ENCODE measurements around the gene TBC1D9B.

Gene TBC1D9B

DNA sequence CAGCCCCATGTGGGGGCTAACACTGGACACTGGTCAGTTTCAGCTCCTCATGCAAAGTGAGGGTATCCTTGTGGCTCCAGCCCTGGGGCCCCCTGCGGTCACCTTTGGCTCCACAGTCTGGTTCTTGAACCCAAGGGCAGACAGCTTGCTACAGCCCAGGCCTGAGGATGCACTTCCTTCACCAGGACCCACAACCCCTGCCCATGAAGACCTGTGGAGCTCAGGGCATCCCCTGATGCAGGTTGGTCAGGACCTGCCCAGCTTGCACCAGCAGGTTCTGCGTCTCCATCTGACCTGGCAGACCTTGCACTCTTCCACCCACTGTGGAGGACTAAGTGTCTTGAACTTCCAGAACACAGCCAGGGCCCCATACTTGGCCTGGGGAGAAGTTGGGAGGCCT, 45.4 kb downstream of the TBC1D9B start:
- peaks cover 12% of the 10 kb centered on the region for H3K4me1 ChIP-seq (ENCODE audit: control insufficient read depth, insufficient read depth, low read length, unreplicated experiment)
- H3K27ac ChIP-seq (ENCODE audit: low read depth, low read length) = no peak overlapping the region
- peaks cover 8% of the 10 kb centered on the region for H3K79me2 ChIP-seq (ENCODE audit: control insufficient read depth, insufficient read depth, low read length, unreplicated experiment)
- H3K36me3 ChIP-seq (ENCODE audit: insufficient read depth, low read length) = peaks cover 24% of the 10 kb centered on the region; the same call in 1 of the 2 replicates
- no peaks in the 10 kb centered on the region for H3K27me3 ChIP-seq (ENCODE audit: insufficient read depth, low read length)
- no peak overlapping the region for H3K4me3 ChIP-seq (ENCODE audit: low read depth, low read length)
- H2AFZ ChIP-seq (ENCODE audit: low read length, unreplicated experiment) = no peak overlapping the region

DNA sequence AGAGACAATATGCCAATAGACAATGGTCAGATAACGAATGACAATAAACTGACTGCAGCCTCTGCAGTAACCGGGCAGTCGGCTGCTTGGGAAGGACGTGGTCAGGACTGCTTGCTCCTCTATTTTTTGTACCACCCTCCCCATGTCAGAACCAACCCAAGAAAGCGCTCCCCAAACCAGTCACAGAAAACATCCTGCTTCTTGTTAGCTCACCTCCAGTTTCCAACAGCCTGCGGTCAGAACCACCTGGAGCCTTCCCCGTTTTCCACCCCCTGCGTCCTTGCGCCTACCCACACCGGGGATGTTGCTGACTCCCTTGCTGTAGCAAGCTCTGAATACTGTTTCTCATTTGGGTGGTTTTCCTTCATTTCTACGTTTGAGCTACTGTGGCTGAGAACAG, 47.4 kb downstream of the TBC1D9B start:
- no peak overlapping the region for H3K27ac ChIP-seq (ENCODE audit: low read depth, low read length)
- H3K4me1 ChIP-seq (ENCODE audit: control insufficient read depth, insufficient read depth, low read length, unreplicated experiment) = peaks cover 12% of the 10 kb centered on the region
- H2AFZ ChIP-seq (ENCODE audit: low read length, unreplicated experiment) = no peak overlapping the region
- no peaks in the 10 kb centered on the region for H3K27me3 ChIP-seq (ENCODE audit: insufficient read depth, low read length)
- H3K4me3 ChIP-seq (ENCODE audit: low read depth, low read length) = no peak overlapping the region; the same call in 1 of the 2 replicates
- peaks cover 10% of the 10 kb centered on the region for H3K79me2 ChIP-seq (ENCODE audit: control insufficient read depth, insufficient read depth, low read length, unreplicated experiment)
- peaks cover 23% of the 10 kb centered on the region; the same call in 1 of the 2 replicates for H3K36me3 ChIP-seq (ENCODE audit: insufficient read depth, low read length)

DNA sequence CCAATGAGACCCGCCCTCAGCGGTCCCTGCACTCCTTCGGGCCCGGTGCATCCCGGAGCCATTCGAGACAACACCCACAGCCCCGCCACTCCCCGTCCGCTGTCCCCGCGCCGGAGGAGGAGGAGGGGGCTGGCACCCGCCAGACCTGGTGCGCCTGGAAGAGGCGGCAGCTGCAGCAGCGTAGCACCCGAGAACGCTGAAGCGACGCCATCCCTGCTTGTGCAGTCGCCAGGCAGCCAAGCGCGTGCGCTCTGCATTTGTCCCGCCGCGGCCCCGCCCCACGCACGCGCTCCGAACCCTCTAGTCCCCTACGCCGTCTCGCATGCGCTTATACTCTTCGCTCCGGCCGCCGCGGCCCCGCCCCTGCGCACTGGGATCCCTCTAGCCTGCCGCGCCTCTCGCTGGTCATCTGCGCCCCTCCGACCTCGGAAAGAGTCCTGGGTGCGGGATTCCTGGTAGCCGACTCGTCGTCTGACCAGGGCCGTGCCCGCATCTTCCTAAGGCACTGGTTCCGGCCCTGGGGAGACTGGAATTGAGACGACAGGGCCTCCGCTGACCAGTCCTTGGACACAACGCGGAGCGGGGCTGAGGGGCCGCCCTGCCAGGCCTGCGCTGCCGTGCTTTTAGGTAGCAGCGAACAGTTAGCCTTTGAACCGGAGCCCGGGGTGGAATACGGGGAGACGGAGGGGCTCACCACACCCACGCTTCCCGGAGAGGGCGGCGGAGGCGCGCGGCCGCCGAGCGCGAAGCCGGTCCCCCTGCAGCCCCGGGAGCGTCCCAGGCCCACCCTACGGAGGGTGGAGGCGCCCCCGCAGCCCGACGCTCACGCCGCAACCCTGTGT, 48.9 kb downstream of the TBC1D9B start, which contains the start of gene MRNIP:
Gene MRNIP, minus strand, starts transcription at position 232 of the 842 bp plus-strand sequence. Its CDS starts 21 bp downstream, at position 211.
- Histone ChIP-seq H3K4me3 (ENCODE audit: low read depth, low read length) (peak within 1 kb of the TSS; percentile 98), H3K27me3 (ENCODE audit: insufficient read depth, low read length) (no peaks in the 10 kb centered on the region), H2AFZ (ENCODE audit: low read length, unreplicated experiment) (peak within 1 kb of the TSS; percentile 99), H3K4me1 (ENCODE audit: control insufficient read depth, insufficient read depth, low read length, unreplicated experiment) (peaks cover 12% of the 10 kb centered on the region), H3K36me3 (ENCODE audit: insufficient read depth, low read length) (peaks cover 19% of the 10 kb centered on the region; the same call in 1 of the 2 replicates), H3K79me2 (ENCODE audit: control insufficient read depth, insufficient read depth, low read length, unreplicated experiment) (peaks cover 14% of the 10 kb centered on the region), H3K27ac (ENCODE audit: low read depth, low read length) (peak within 1 kb of the TSS; percentile 17; the same call in 1 of the 2 replicates)

DNA sequence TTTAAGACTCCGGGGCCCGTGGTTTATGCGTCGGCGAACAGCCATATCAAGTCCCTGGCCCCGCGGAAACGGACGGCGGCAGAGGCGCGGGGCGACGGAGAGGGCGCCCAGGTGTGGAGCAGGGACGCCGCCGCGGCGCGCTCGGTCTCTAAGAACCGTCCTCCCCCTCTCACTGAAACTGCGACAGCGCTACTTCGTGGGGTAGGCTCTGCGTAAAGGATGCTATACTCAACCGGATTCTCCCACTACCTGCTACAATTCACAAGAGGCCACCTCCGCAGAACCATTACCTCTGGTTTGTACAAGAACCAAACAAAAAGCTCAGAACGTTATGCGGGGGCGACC, 49.5 kb downstream of the TBC1D9B start:
- Histone ChIP-seq H3K4me3 (ENCODE audit: low read depth, low read length) (peak overlapping the region; percentile 98), H3K27ac (ENCODE audit: low read depth, low read length) (no peak overlapping the region), H2AFZ (ENCODE audit: low read length, unreplicated experiment) (peak overlapping the region; percentile 99), H3K27me3 (ENCODE audit: insufficient read depth, low read length) (no peaks in the 10 kb centered on the region), H3K36me3 (ENCODE audit: insufficient read depth, low read length) (peaks cover 14% of the 10 kb centered on the region; the same call in 1 of the 2 replicates), H3K79me2 (ENCODE audit: control insufficient read depth, insufficient read depth, low read length, unreplicated experiment) (peaks cover 14% of the 10 kb centered on the region), H3K4me1 (ENCODE audit: control insufficient read depth, insufficient read depth, low read length, unreplicated experiment) (peaks cover 12% of the 10 kb centered on the region)

DNA sequence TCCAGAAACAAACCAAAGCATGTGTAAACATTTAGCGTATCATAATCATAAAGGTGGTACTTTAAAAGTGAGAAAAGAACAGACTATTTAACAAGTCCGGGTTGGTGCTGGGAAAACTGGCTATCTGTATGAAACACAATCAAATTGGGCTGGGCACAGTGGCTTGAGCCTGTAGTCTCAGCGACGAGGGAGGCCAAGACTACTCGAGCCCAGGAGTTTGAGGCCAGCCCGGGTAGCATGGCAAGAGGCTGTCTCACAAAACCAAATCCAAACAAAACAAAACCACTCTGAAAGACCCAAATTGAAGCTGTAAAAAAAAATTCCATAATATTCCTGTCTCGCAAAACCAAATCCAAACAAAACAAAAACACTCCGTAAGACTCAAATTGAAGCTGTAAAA, 53.3 kb downstream of the TBC1D9B start:
- peaks cover 23% of the 10 kb centered on the region for H3K36me3 ChIP-seq (ENCODE audit: insufficient read depth, low read length)
- no peaks in the 10 kb centered on the region for H3K27me3 ChIP-seq (ENCODE audit: insufficient read depth, low read length)
- H3K27ac ChIP-seq (ENCODE audit: low read depth, low read length) = no peak overlapping the region
- no peaks in the 10 kb centered on the region for H3K4me1 ChIP-seq (ENCODE audit: control insufficient read depth, insufficient read depth, low read length, unreplicated experiment)
- no peak overlapping the region for H3K4me3 ChIP-seq (ENCODE audit: low read depth, low read length)
- H3K79me2 ChIP-seq (ENCODE audit: control insufficient read depth, insufficient read depth, low read length, unreplicated experiment) = peaks cover 14% of the 10 kb centered on the region
- H2AFZ ChIP-seq (ENCODE audit: low read length, unreplicated experiment) = no peak overlapping the region

DNA sequence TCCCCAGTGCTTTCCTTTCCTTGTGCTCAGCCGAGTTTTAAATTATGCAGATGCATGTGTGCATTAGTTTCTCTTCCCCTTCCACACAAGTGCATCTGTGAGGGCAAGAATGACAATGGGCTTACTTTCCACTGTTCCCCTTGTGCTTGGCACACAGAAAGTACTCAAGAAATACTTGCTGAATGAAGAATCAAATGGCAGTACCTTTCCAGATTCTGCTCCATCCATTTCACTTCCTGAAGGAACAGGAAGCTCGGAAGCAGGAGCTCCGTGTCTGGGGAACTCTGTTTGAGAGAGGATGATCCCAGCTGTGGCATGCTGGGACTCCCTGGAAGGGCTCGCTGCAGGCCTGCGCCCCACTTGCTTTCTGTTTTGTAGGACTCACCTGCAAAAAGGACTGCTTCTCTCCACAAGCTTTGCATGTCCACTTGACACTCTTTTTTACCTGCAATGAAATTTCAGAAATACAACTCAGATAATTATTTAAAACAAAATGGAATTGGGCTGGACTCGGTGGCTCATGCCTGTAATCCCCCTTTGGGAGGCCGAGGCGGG, 54.6 kb downstream of the TBC1D9B start:
- H3K4me3 ChIP-seq (ENCODE audit: low read depth, low read length) = no peak overlapping the region
- H2AFZ ChIP-seq (ENCODE audit: low read length, unreplicated experiment) = no peak overlapping the region
- no peak overlapping the region for H3K27ac ChIP-seq (ENCODE audit: low read depth, low read length)
- no peaks in the 10 kb centered on the region for H3K27me3 ChIP-seq (ENCODE audit: insufficient read depth, low read length)
- peaks cover 30% of the 10 kb centered on the region for H3K36me3 ChIP-seq (ENCODE audit: insufficient read depth, low read length)
- peaks cover 12% of the 10 kb centered on the region for H3K79me2 ChIP-seq (ENCODE audit: control insufficient read depth, insufficient read depth, low read length, unreplicated experiment)
- no peaks in the 10 kb centered on the region for H3K4me1 ChIP-seq (ENCODE audit: control insufficient read depth, insufficient read depth, low read length, unreplicated experiment)

DNA sequence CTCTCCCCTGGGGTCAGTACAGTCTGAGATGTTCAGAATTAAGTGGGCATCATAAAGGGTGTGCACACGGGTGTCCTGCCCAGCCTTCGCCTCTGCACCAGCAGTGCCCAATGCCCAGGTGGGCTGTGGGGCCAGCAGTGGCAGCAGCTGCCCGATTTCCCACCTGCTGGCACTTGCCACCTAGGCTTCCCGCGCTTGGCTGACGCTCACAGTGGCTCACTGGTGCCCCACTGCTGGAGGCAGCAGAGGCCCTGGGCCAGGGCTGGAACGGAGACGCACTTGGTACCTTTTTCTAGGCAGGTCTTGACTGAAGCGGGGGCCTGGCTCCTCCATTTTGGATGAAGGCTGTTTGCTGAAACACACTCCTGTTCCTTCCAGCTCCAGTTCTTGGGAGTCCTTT, 66.1 kb downstream of the TBC1D9B start:
- Histone ChIP-seq H3K27ac (ENCODE audit: low read depth, low read length) (no peak overlapping the region), H2AFZ (ENCODE audit: low read length, unreplicated experiment) (no peak overlapping the region), H3K27me3 (ENCODE audit: insufficient read depth, low read length) (no peaks in the 10 kb centered on the region), H3K79me2 (ENCODE audit: control insufficient read depth, insufficient read depth, low read length, unreplicated experiment) (no peaks in the 10 kb centered on the region), H3K4me1 (ENCODE audit: control insufficient read depth, insufficient read depth, low read length, unreplicated experiment) (no peaks in the 10 kb centered on the region), H3K4me3 (ENCODE audit: low read depth, low read length) (no peak overlapping the region), H3K36me3 (ENCODE audit: insufficient read depth, low read length) (peaks cover 27% of the 10 kb centered on the region)

DNA sequence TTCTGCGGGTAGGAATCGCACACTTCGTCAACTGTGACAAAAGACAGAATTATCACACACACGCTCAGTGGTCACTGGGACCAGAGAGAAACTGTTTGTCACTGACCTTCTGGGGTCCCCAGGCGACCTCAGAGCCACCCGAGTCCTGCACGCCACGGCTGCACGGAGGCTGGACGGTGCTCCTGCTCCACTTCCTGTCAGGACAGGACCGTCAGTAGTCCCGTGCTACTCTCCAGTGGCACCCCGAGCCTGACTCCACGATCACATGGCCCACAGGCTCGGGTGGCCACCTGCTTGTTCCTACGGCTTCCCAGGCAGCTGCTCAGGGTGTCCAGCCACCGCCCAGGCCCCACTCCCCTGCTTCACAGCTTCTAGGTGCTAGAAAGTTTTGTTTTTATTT, 66.9 kb downstream of the TBC1D9B start:
- Histone ChIP-seq H2AFZ (ENCODE audit: low read length, unreplicated experiment) (no peak overlapping the region), H3K4me3 (ENCODE audit: low read depth, low read length) (no peak overlapping the region), H3K79me2 (ENCODE audit: control insufficient read depth, insufficient read depth, low read length, unreplicated experiment) (no peaks in the 10 kb centered on the region), H3K27ac (ENCODE audit: low read depth, low read length) (no peak overlapping the region), H3K4me1 (ENCODE audit: control insufficient read depth, insufficient read depth, low read length, unreplicated experiment) (peaks cover 3% of the 10 kb centered on the region), H3K27me3 (ENCODE audit: insufficient read depth, low read length) (no peaks in the 10 kb centered on the region), H3K36me3 (ENCODE audit: insufficient read depth, low read length) (peaks cover 27% of the 10 kb centered on the region)

DNA sequence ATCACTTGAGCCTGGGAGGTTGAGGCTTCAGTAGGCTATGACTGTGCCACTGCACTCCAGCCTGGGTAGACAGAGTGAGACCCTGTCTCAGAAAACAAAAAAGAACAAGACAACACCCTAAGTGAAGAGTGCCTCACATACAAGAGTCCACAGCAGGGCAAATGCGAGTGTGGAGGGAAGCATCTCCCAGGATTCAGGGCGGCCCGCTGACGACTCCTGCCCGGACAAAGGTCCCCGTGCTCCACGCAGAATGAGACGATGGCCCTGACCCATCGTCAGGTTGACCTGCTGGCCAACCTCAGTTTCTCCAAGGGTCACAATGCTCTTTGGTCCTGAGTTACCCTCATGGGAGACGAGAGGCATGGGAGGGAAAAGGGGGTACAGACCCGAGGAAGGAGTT, 67.4 kb downstream of the TBC1D9B start:
- Histone ChIP-seq H2AFZ (ENCODE audit: low read length, unreplicated experiment) (no peak overlapping the region), H3K36me3 (ENCODE audit: insufficient read depth, low read length) (peaks cover 25% of the 10 kb centered on the region; the same call in 1 of the 2 replicates), H3K27ac (ENCODE audit: low read depth, low read length) (no peak overlapping the region), H3K4me3 (ENCODE audit: low read depth, low read length) (no peak overlapping the region), H3K27me3 (ENCODE audit: insufficient read depth, low read length) (no peaks in the 10 kb centered on the region), H3K79me2 (ENCODE audit: control insufficient read depth, insufficient read depth, low read length, unreplicated experiment) (no peaks in the 10 kb centered on the region), H3K4me1 (ENCODE audit: control insufficient read depth, insufficient read depth, low read length, unreplicated experiment) (peaks cover 3% of the 10 kb centered on the region)

DNA sequence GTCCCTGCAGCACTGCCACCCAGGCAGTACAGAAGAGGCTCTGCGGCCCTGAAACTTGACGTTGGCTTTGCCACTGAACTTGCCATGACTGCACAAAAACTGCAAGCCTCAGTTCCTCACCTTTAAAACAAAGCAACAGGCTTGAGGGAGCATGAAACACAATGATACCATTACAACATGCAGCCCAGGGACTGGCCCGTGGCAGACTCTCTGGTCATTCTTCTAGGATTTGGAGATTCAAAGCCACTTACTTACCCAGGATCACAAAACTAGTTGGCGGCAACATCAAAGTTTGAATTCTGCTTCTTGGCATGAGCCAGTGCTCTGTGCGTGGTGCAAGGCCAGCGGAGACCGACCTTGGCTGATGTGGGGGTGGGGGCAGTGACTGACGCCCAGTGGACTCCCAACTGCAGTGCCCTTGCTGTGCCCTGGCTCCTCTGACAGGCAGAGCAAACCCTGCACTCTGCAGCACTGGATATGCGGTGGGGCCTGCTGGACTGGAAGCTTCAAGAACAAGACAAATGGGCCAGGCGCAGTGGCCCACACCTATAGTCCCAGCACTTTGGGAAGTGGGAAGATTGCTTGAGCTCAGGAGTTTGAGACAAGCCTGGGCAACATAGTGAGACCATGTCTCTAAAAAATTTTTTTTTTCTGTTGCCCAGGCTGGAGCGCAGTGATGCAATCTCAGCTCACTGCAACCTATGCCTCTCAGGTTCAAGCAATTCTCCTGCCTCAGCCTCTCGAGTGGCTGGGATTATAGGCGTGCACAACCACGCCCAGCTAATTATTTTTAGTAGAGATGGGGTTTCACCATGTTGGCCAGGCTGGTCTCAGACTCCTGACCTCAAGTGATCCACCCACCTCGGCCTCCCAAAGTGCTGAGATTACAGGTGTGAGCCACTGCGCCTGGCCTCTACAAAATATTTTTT, 68.1 kb downstream of the TBC1D9B start:
- H3K36me3 ChIP-seq (ENCODE audit: insufficient read depth, low read length) = peaks cover 22% of the 10 kb centered on the region; the same call in 1 of the 2 replicates
- H2AFZ ChIP-seq (ENCODE audit: low read length, unreplicated experiment) = no peak overlapping the region

More for the DNA sequence above, 68.1 kb downstream of the TBC1D9B start:
- Histone ChIP-seq H3K27me3 (ENCODE audit: insufficient read depth, low read length) (no peaks in the 10 kb centered on the region), H3K27ac (ENCODE audit: low read depth, low read length) (no peak overlapping the region), H3K4me1 (ENCODE audit: control insufficient read depth, insufficient read depth, low read length, unreplicated experiment) (peaks cover 3% of the 10 kb centered on the region), H3K4me3 (ENCODE audit: low read depth, low read length) (no peak overlapping the region), H3K79me2 (ENCODE audit: control insufficient read depth, insufficient read depth, low read length, unreplicated experiment) (no peaks in the 10 kb centered on the region)
